T-helper 2 cell treated with Interferon-gamma antibody and Interleukin-4, amounts not matched to agents 100 ng/mL and 5 ng/mL, for 36 hours (primary cell): ENCODE results near the gene IL20. TPM values are rescaled to one million over a fixed set of nuclear protein-coding genes. Genes with fewer than 3 reads are reported as not detected.
"Not testable (repeated sequence)": the region's sequence is repeated elsewhere in the genome, so short reads cannot be mapped to it uniquely, and the experiment has no call there.

Experiments used
- intact Hi-C: fragments of 100-400 bp; cut with micrococcal nuclease; formaldehyde crosslinking; loops from one replicate; pipeline ENCODE4 v1.15.1; 2023
- total RNA-seq: library from RNA; stranded (reverse); gene quantifications from 2 replicates; pipeline ENCODE4 v1.2.3, GENCODE V29; 2022

The IL20 gene
- total RNA-seq, 1 donor from 2014 or later, result not detected

- intact Hi-C loops, result no loop called here
Observed at GRCh38 chr1:206842854-206843253, 22.6 kb upstream of the IL20 start.

DNA sequence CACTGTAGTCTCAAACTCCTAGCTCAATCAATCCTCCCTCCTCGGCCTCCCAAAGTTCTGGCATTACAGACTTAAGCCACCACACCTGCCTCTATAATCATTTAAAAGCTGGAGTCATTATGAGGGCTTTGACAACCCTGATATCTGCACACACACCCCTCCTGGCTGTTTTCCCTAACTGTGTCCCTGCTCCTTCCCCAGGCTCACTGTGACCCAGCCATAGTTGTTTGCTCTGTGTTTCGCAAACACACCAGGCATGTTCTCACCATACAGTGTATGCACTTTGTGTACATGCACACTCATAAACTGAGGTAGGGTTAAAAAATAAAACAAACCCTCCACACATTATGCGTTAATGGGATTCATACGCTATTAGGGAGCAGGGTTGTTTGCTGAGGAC, 21.8 kb upstream of the IL20 start:
- intact Hi-C loops, result no loop called here

- intact Hi-C loops, result no loop called here
Observed at GRCh38 chr1:206846487-206846886, 18.9 kb upstream of the IL20 start.

DNA sequence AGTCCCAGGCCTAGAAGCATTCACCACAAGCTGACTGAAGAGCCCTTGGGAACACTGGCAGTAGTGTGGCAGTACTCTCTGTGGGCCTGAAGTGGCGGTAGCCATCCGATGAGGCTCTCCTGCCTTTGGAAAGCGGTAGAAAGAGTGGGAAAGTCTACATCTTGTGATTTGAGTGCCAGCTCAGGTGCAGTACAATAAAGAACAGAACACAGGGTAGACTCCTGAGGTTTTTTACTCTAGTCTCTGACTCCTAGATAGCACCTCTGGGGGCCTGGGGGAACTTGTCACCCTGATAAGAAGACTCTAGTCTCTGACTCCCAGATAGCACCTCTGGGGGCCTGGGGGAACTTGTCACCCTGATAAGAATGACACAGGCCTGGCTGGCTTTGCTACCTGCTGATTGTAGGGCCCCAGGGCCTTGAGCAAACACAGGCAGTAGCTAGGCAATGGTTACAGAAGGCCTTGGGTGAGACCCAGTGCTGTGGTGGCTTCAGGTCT, 18.0 kb upstream of the IL20 start:
- intact Hi-C loops, result no loop called here

- intact Hi-C loops, result no loop called here
Observed at GRCh38 chr1:206847946-206848345, 17.5 kb upstream of the IL20 start.

GRCh38 chr1:206850401-206850800, 15.0 kb upstream of the IL20 start:
- intact Hi-C loops, result no loop called here

DNA sequence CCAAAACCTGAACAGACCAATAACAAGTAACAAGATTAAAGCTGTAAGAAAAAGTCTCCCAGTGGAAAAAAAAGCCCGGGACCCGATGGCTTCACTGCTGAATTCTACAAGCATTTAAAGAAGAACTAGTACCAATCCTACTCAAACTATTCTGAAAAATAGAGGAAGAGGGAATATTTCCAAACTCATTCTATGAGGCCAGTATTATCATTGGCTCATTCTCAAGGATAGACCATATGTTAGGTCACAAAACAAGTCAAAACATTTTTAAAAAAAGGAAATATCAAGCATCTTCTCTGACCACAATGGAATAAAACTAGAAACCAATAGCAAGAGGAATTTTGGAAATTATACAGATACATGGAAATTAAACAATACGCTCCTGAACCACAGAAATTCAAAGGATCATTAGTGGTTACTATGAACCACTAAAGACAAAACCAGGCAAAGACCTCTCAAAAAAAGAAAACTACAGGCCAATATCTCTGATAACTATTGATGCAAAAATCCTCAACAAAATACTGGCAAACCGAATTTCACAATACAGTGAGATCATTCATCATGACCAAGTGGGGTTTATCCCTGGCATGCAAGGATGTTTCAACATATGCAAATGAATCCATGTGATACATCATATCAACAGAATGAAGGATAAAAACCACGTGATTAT, 13.9 kb upstream of the IL20 start:
- intact Hi-C loops, result no loop called here

GRCh38 chr1:206852662-206853061, 12.8 kb upstream of the IL20 start:
- intact Hi-C loops, result not testable (repeated sequence)

DNA sequence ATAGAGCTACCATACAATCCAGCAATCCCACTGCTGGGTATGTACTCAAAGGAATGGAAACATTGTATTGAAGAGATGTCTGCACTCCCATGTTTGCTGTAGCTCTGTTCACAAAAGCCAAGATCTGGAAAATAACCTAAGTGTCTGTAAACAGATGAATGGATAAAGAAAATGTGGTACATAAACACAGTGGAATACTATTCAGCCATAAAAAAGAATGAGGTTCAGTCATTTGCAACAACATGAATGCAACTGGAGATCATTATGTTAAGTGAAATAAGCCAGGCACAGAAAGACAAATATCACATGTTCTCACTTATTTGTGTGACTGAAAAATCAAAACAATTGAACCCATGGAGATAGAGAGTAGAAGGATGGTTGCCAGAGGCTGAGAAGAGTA, 11.7 kb upstream of the IL20 start:
- intact Hi-C loops, result not testable (repeated sequence)

GRCh38 chr1:206854401-206855129, 10.9 kb upstream of the IL20 start:
- intact Hi-C loops, result no loop called here

GRCh38 chr1:206855859-206856258, 9.6 kb upstream of the IL20 start:
- intact Hi-C loops, result no loop called here

GRCh38 chr1:206856674-206857464, 8.6 kb upstream of the IL20 start:
- intact Hi-C loops, result no loop called here

- intact Hi-C loops, result no loop called here
Observed at GRCh38 chr1:206859082-206859521, 6.3 kb upstream of the IL20 start.

- intact Hi-C loops, result no loop called here
Observed at GRCh38 chr1:206860165-206860564, 5.3 kb upstream of the IL20 start.

DNA sequence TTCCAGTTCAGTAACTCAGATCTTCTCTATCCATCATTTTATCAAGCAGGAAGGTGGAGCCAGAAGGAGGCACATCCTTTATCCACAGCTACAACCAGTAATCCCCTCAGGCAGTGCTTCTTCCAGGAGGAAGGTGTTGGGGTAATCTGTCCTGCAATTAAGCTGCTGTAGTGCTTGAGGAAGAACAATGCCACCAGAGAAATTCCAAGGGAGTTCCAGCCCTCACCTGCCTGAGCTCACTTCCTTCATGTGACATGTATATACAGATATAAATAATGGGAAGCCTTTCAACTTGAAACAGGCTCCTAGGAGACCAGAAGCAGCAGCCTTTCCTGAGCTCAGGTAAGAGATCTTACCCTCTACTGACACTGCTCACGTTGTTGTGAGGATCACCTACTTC, 2.2 kb upstream of the IL20 start:
- intact Hi-C loops, result no loop called here

- intact Hi-C loops, result no loop called here
Observed at GRCh38 chr1:206866062-206866461, 639 bp downstream of the IL20 start.

GRCh38 chr1:206867239-206867638, 1.8 kb downstream of the IL20 start:
- intact Hi-C loops, result no loop called here

DNA sequence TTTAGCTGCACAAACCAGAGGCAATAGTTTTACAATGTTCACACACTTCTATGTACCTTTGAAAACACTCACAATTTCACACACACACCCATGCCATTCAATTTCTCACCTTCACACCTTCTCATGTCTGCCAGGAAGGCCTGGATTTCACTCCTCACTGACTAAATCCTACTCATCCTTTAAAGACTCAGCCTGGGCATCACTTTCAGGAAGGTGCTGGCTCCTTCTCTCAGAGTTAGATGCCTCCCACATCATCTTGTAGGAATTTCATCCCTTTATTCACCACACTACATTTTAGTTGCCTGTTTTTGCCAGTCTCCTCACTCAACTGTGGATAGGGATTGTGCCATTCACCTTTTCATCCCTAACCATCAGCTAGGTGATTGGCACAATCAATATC, 2.3 kb downstream of the IL20 start:
- intact Hi-C loops, result no loop called here

DNA sequence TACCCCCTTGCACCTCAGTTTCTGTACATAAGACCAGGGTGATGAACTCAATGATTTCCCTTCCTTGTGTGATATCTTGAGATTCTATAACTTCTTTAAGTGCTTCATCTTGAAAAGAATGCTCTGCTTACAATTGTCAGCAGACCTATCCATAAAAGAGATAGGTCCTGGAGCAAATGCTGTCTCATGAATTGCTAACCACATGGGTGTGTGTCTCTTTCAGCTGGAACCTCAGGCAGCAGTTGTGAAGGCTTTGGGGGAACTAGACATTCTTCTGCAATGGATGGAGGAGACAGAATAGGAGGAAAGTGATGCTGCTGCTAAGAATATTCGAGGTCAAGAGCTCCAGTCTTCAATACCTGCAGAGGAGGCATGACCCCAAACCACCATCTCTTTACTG, 2.8 kb downstream of the IL20 start:
- intact Hi-C loops, result no loop called here

- intact Hi-C loops, result no loop called here
Observed at GRCh38 chr1:206872139-206872538, 6.7 kb downstream of the IL20 start.

- intact Hi-C loops, result no loop called here
Observed at GRCh38 chr1:206873603-206874188, 8.3 kb downstream of the IL20 start.
